Measurements from ENCODE around the gene STX10.
A peak's percentile ranks its signal among the peaks of the same experiment; 100 is the strongest.
"Not testable (repeated sequence)": the region's sequence is repeated elsewhere in the genome, so short reads cannot be mapped to it uniquely, and the experiment has no call there.

Gene STX10

DNA sequence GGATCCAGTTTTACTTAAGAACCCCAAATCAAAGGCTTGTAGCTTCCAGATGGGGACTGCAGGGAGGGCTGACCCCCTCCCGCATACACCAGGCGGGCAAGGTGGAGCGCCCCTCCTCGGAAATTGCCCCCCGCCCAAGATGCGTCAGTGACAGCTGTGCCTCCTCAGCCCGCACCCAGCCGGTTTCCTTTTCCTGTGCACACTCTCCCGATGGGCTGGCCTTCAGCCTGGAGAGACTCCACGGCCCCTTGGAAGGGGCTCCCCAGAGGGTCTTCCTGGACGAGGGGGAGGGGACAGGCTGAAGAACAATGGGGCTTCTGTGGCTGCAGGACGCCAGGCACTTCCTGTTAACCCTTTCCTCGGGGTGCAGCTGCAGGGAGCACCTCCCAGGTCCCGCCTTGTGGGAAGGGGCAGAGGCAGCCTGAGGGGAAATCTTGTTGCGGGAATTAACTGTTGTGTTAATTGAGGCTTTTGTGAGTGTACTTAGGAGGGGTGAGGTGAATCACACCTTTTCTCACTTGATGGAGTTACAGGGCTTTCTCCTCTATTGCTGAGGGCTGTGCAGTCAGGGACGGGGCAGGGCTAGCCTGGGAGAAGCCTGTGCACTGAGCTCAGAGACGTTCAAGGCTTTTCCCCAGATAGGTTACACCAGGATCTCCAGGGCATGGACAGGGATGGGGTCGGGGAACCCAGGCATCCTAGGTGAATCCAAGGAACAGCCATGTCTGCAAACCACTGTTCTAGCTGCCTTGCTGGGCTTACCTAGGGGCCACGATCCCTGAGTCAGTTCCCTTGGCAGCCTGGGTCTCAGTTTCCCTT is 14.4 kb upstream of the STX10 start:
- DNase-seq = no peak

DNA sequence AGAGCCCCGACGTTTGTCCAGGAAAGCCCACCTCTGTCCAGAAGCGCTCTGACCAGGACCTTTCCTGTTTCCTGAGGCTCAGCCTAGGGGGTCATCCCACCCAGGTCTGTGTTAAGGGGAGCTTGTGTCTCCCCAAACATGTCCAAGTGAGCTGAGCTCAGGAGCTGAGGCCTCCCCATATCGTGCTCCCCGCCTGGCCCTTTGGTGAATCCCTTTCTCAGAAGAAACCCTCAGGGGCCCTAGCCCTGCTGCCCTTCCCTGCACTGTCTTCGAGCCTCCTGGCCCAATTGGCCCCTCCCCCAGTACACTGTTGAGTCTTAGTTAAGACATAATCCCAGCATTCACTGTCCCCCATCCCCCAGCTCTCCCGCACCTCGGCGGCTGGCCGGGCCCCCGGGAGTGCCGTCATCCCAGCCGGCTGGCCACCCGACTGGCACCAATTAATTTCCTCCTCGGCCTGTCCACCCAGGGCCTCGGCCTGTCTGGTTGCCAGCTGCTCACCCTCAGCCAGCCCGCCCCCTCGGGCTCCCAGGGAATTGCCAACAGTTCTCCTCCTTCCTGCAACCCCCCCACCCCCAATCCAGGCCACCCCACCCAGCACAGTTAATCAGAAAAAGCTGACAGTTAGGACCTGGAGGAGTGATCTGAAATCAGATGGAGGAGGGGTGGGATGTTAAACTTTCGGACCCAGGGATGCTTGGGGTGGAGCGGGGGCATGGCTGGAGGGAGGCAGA is 13.6 kb upstream of the STX10 start:
- no peak for DNase-seq

DNA sequence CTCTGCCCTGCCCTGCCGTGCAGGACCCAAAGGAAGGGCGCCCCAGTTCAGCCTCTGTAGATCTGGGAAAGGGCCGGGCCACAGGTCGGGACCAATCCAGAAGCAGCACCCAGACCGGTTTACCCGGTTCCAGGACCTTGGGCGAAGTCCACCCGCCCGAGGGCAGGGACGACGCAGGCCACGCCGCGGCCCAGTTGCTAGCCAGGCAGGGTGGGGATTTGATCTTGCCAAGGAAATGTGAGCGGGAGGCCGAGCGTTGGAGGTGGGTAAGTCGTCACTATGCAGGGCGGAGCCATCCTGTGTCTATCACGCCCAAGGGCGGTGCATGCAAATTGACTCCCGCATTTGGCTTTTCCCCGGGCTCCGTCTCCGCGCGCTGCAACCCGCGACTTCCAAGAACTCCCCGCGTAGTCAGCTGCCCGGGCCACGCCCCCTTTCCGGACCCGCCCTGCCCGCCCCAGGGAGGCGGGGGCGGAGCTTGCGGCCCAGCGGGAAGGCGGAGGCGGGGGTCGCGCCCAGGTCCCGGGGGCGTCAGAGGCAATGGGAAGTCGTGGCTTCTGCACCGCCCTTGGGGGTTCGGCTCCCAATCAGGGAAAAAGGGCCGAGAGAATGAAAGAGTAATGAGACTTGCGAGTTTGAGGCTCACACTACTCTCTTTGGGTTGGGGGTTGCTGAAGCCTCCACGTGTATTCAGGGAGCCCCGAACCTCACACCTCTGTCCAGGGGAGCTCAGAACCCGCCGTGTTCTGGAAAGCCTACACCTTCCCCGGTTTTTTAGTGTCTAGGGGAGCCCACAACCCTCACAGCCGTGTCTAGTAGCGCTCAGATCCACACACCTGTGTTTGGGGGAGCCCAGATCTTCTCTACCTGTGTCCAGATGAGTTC is 12.8 kb upstream of the STX10 start:
- peak; percentile 83 to 87 for DNase-seq

GRCh38 chr19:13160557-13160956 is 10.4 kb upstream of the STX10 start:
- DNase-seq = no peak

- no peak for DNase-seq
Measured at GRCh38 chr19:13159713-13160112, 9.5 kb upstream of the STX10 start.

DNA sequence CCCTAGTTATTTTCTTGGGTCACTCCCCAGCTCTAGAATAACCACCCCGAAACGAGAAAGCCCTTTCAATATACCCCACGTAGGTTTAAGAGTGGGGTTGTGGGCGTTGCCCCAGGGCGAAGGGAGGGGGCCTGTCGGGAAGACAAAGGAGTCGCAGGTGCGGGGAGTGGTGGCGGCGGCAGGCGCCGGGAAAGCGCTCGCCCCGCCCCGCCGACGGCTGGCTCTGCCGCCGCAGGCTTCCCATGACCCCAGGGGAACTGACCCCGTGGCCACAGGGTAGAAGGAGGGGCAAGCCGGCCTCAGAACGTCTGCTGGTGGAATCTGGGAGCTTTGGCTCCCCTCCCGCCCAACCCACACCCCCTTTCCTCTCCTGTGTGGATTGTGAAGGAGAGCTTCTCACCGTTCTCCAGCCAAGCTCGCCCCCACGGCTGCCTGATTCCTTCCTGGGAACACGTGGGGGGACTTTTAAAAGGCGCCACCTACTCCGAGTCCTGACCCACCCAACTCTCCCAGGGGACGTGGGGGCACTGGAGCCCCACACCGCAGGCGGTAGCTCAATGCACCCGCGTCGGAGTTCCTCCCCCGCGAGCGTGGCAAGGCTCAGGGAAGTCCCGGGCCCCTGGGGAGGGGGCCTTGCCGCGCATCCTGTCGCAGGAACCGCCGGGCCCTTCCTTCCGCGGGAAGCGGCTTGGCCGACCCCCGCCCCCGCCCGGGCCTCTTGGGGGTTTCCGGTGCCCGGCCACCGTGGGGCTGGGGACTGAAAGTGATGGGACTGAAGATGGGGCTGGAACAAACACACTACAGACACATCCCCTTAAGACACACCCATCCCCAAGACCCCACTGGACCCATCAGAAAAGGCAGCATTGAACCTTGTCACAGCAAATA is 5.5 kb upstream of the STX10 start:
- DNase-seq = no peak

DNA sequence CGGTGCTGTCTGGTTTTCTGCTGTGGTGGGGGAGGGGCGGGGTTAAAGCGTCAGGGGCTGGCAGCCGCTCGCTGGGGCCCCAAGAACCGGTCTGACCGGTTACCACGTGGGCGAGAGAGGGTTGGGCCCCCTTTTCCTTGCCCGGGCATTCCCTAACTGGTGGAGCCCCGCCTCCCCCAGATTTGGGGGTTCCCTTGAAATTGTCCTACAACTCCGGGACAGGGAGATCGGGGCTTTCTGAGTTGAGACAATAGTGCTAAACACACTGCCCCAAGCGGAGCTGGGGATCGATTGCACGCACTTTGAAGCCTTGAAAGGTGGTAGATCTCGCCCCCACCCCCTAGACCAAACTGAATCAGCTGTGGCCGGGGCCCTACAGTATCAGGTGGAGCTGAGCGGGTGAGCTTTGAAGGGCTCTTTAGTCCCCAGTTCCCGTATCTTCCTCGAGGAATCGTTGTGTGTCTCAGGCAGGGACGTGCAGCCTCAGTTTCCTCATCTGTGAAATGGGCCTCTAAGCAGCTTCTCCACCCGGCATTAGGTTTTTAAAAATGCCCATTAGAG is 4.8 kb upstream of the STX10 start:
- DNase-seq = peak; percentile 68 to 69

- peak; percentile 55 to 68 for DNase-seq
Measured at GRCh38 chr19:13154241-13154778, 4.1 kb upstream of the STX10 start.

DNA sequence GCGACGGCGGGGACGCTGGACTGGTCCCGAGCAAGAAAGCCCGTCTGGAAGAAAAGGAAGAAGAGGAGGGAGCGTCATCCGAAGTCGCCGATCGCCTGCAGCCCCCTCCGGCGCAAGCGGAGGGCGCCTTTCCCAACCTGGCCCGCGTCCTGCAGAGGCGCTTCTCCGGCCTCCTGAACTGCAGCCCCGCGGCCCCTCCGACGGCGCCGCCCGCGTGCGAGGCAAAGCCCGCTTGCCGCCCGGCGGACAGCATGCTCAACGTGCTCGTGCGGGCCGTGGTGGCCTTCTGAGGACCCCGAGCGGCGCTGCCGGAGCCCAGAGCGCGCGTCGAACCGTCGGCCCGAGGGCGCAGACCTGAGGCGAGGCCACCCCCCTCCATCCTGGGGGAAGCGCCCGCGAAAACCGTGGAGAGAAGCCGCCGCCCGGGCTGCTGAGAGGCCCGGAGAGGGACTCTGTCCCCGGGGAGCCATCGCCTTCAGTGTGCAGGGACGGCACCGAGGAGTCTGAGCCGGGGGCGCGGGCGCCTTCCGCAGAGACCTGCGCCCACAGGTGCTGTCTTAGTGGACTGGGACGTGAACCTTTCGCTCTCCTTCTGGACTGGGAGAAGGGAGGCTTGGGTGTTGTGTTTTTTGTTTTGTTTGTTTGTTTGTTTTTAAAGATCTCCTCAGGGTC is 3.5 kb upstream of the STX10 start:
- DNase-seq = no peak

DNA sequence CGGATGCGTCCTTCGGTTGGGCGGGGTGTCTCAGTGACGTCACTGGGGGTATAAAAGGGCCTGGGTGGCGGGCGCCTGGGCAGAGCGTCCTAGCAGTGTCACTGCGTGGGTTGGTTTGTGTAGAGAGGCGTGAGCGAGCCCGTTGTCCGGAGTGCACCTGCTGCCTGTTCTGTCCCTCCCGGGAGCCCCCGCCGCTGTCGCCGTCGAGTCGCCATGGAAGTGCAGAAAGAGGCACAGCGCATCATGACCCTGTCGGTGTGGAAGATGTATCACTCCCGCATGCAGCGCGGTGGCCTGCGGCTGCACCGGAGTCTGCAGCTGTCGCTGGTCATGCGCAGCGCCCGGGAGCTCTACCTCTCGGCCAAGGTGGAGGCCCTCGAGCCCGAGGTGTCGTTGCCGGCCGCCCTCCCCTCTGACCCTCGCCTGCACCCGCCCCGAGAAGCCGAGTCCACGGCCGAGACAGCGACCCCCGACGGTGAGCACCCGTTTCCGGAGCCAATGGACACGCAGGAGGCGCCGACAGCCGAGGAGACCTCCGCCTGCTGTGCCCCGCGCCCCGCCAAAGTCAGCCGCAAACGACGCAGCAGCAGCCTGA is 2.9 kb upstream of the STX10 start:
- DNase-seq = peak; percentile 99

DNA sequence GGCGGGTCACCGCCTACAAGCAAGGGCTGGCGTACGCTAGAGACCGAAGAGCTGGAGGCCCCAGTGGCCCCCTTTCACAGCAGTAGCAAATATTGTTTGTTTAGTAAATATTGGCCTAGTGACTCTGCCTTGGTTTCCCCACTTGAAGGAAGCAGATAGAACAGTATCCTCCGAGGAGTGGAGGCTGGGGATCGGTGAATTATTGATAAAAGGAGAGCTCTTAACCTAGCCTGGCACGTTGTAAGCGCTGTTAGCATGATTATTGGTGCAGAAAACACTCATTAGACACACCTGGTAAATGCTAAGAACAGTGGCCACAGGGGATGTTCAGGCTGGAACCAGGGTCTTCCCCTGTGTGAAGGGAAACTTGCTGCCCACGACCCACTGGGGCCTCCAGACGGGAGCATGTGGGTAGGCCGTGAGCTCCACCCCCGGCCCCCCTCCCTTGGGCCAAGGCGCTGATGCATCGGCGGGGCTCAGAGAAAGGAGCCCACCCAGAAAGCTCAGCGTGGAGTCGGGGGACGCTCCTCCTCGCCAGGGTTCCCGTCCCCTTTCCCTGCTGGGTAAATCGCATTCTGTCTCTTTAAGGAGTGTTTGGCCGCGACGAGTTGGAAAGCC is 2.3 kb upstream of the STX10 start:
- DNase-seq = peak in 1 of 2 donors; percentile 55

- peak; percentile 93 to 94 for DNase-seq
Measured at GRCh38 chr19:13151605-13152355, 1.6 kb upstream of the STX10 start.

GRCh38 chr19:13150931-13151604 is 893 bp upstream of the STX10 start:
- no peak for DNase-seq

DNA sequence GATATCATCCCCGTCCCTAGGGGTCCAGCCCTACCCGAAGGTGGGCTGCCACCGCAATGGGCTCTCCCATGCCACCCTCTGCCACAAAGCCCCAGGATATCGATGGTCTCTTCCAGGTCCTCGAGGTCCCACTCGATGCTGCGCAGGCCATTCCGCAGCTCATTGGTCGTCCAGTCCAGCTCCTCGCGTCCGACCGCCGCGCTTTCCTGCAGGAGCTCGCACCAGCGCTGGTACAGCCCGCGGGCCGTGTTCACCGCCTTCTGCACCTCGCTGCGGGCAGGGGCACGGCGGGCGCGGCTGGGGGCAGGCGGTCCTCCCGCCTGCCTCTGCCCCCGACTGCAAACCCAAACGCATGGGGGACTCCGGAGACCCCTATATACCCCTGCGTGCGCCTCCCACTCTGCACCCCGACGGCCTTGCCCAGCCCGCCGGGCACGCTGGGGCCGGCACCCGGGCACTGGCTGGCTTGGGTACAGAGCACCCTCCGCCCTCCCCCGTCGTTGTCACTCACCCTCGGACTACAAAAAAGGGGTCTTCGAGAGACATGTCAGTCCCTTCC is 468 bp downstream of the STX10 start:
- DNase-seq = peak in 1 of 2 donors; percentile 23

GRCh38 chr19:13149173-13149627 is 975 bp downstream of the STX10 start:
- not testable (repeated sequence) for DNase-seq

DNA sequence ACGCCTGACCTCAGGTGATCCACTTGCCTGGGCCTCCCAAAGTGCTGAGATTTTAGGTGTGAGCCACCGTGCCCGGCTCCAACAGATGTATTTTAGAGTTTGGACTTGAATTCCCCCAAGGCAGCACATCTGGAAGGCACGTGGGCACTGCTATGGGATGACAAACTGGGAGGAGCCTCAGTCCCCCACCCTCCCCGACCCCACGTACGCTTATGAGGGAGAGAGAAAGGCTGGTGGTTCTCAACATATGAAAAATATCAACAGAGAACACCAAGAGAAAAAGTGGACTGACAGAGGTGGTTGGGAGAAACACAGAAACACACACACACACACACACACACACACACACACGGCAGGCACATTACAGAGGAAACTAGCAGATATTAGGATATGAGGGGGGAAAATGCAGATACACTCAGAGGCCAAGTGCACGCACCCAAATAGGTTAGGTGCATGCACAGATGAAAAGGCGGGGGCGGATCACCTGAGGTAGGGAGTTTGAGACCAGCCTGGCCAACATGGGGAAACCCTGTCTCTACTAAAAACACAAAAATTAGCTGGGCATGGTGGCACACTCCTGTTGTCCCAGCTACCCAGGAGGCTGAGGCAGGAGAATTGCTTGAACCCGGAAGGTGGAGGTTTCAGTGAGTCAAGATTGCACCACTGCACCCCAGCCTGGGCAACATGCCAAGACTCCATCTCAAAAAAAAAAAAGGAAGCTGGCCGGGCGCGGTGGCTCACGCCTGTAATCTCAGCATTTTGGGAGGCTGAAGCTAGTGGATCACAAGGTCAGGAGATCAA is 3.2 kb downstream of the STX10 start:
- DNase-seq = no peak

GRCh38 chr19:13139633-13140311 is 10.4 kb downstream of the STX10 start:
- DNase-seq = no peak

Measured in stimulated activated CD4-positive, alpha-beta T cell treated with anti-CD3 and anti-CD28 coated beads, Interleukin-2, amount 100 ng/mL, for 48 hours (primary cell).